HG03354 (cell line): ENCODE data around the gene CELF5.

Experiments
- ATAC-seq: cut with Tn5 transposase; IDR thresholded peaks from one replicate; pipeline ENCODE4 v1.9.1; 2021; ENCODE audit warnings: mild to moderate bottlenecking; ENCODE audit not compliant: unreplicated experiment, poor library complexity, severe bottlenecking

The CELF5 gene

GRCh38 chr19:3268326-3268725 lies 43.9 kb downstream of the CELF5 start:
- ATAC-seq, result no peak

DNA sequence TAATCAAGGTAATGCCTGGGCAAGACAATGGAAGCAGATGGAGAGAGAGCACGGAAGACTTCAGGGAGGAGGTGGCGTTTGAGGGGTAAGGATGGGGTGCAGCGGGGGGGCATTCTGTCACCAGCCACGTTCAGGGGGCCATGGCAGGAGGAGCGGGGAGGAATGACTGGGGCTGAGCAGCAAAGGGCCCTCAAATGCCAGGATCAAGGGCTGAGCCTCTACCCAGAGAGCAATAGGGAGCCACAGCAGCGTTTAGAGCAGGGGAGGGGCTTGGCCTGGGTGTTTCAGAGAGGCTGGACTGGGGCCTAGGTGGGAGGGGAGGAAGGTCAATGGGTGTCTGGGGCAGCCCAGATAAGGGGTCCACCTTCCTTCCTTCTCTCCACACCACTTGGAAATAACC lies 44.3 kb downstream of the CELF5 start:
- no peak for ATAC-seq

DNA sequence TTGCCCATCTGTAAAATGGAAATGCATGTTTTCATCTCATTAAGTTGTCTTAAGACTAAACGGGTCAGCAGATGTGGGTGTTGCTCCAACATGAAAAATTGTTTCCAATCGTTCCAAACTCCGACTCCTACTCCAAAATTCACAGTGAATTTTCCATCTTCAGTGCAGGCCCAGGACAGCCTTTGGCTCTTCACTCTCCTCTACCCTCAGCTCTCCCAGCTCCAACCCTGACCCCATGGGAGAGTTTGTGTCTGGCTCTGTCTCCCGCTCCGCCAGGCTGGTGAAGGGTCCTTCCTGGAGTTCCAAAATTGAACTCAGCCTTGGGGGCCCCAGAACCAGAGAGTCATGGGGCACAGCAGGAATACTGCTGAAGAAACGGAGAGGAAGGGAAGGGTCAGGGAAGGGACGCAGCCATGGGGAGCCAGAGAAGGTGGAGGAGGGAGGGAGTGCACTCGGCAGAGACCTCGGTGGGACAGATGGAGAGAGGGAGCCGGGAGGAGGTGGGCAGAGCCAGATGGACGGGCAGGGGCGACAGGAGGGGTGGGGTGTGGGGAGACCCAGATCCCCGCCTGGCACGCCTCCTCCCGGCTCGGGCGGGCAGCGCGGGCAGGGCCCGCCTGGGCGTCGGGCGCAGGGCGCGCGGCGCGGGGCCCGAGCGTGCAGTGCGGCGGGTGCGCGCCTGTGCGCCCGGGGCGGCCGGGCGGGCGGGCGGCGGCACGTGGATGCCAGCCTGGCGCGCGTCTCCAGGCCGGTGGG lies 45.6 kb downstream of the CELF5 start:
- no peak for ATAC-seq

- ATAC-seq, result no peak
Observed at GRCh38 chr19:3270902-3271301, 46.4 kb downstream of the CELF5 start.

- no peak for ATAC-seq
Observed at GRCh38 chr19:3272401-3272931, 48.0 kb downstream of the CELF5 start.

DNA sequence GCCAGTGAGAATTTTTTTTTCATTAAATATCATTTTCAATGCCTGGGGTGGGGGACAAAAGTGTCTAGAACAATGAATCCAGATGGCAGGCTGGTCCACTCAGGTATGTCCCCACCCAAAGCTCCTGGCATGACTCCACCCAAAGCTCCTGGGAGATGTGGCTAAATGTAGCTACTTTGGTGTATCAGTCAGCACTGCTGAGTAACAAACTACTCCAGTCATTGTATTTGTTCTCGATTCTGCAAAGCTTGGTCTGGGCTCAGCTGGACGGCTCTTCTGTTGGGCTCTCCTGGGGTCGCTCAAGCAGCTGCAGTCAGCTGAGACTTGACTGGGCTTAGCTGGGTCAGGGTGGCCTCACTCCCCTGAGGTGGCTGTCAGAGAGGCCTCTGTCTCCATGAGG lies 48.5 kb downstream of the CELF5 start:
- ATAC-seq, result no peak

DNA sequence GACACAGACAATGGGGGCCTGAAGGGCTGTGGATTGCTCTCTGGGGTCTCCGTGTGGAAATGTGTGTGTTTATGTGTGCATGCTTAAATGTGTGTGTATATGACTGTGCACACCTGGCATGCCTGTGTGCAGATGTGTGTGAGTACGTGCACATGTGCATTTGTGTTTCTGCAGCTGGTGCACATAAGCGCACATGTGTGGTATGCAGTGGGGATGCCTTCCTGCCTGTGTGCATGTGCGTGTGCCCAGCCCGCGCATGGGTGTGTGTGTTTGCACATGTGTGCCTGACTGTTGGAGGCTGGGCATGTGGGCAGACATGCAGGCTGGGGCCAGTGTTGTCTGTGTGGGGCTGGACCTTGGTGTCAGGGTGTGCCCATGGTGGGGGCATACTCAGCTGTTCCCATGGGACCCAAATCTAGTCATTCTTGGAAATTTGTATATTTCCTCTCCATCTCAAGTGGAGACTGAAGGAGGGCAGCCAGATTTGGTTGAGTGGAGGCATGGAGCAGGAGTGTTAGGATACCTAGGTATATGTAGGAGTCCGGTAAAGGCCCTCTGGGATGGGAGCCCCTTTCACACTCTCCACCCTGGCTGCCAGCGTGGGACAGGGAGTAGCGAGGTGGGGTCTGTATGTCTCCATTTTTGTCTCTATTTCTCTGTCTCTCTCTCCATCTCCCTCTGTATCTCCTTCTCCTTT lies 49.9 kb downstream of the CELF5 start:
- ATAC-seq, result no peak

GRCh38 chr19:3274942-3275582 lies 50.6 kb downstream of the CELF5 start:
- no peak for ATAC-seq

- ATAC-seq, result no peak
Observed at GRCh38 chr19:3275583-3276340, 51.3 kb downstream of the CELF5 start.

DNA sequence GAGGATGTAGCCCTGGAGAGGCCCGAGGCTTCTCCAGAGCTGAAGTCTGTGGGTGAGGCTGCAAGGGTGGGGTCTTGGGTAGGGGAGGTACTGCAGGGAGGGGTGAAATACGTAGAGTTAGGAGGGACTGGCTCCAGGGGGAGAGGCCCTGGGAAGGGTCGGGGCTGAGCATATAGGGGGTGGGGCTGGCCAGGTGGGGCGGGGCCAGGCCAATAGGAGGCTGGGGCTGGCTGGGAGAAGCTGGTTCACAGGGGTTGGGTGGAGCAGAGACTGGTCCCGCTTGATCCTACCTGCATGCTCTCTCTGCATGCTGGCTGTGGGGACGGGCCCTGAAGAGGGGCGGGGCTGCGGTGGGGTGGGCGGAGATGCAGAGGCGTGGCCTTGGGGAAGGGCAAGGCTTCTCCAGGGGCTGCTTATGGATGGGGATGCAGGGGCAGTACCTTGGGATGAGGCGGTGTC lies 51.9 kb downstream of the CELF5 start:
- no peak for ATAC-seq

DNA sequence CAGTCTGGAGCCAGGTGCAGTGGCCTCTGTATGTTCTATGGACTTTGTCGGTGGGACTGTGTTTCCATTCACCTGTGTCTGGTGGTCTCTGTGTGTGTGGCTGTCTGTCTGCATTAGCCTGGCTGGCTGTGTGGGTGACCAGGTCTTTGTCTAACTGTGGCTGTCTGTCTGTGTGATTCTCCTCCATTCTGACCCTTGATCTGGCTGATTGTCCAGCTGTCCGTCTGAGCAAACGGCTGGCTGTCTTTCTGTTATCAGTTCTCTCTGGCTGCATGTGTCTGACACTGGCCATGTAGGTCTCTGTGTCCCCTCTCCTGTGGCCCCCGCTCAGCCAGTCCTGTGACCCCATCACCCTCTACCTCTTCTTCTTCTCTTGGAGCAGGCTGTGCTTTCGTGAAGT lies 53.2 kb downstream of the CELF5 start:
- no peak for ATAC-seq

DNA sequence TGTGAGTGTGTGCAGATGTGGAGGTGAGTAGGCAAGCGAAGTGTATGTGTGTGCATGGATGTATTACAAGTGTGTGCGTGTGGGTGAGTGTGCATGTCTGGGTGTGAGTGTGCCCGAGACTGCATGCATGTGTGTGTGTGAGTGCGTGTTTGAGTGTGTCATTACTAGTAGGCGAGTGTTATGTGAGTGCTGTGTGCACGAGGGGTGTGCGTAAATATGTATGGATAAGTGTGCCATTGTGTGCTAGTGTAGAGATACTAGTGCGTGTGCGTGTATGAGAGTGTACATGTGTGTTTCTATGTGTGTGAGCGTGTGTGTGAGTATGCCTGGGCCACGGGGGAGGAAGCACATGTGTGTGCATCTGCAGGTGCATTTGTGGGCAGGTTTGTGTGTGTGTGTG lies 53.8 kb downstream of the CELF5 start:
- no peak for ATAC-seq

DNA sequence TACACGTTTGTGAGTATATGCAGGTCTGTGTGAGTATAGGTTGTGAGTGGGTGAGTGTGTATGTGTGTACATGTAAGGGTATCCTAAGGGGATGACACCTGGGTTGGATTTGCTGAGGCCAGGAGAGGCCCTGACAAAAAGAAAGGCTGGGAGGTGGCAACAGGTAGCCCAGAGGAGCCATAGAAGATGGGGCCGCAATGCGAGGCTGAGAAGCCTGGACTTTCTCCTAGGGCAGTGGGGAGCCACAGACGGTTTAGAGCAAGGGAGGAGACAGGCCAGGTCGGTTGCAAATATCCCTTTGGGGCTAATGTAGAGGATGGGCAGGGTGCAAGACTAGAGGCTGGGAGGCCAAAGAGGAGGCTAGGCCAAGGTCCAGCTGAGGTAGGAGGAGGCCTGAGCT lies 54.3 kb downstream of the CELF5 start:
- no peak for ATAC-seq

- ATAC-seq, result no peak
Observed at GRCh38 chr19:3279306-3279705, 54.8 kb downstream of the CELF5 start.

GRCh38 chr19:3281026-3281425 lies 56.6 kb downstream of the CELF5 start:
- no peak for ATAC-seq

- ATAC-seq, result no peak
Observed at GRCh38 chr19:3282155-3282554, 57.7 kb downstream of the CELF5 start.

DNA sequence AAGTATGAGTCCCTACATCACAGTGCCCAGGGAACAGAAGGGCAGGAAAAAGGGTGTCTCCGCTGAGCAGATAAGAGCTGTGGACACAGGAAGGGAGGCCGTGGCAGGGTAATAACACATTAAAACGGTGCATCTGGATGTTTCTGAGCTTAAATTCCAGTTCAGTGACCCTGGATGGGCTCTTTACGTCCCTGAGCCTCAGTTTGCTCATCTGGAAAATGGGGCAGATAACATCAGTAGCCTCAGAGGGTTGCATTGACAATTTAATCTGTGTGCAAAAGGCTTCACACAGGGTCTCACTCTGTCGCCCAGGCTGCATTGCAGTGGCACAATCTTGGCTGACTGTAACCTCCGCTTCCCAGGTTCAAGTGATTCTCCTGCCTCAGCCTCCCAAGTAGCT lies 58.1 kb downstream of the CELF5 start:
- ATAC-seq, result no peak

DNA sequence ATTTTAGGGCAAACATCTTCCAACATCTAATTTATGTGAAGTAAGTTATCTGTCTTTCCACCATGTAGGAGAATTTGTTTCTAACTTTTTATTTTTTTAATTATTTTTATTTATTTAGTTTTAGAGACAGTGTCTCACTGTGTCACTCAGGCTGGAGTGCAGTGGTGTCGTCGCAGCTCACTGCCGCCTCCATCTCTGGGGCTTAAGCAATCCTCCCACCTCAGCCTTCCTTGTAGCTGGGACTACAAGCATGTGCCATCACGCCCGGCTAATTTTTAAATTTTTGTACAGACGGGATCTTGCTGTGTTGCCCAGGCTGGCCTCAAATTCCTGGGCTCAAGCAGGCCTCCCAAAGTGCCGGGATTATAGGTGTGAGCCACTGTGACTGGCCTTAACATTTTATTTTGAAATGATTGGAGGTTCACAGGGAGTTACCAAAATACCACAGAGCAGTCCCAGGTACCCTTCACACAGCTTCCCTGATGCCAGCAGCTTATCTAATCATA lies 58.8 kb downstream of the CELF5 start:
- ATAC-seq, result no peak

DNA sequence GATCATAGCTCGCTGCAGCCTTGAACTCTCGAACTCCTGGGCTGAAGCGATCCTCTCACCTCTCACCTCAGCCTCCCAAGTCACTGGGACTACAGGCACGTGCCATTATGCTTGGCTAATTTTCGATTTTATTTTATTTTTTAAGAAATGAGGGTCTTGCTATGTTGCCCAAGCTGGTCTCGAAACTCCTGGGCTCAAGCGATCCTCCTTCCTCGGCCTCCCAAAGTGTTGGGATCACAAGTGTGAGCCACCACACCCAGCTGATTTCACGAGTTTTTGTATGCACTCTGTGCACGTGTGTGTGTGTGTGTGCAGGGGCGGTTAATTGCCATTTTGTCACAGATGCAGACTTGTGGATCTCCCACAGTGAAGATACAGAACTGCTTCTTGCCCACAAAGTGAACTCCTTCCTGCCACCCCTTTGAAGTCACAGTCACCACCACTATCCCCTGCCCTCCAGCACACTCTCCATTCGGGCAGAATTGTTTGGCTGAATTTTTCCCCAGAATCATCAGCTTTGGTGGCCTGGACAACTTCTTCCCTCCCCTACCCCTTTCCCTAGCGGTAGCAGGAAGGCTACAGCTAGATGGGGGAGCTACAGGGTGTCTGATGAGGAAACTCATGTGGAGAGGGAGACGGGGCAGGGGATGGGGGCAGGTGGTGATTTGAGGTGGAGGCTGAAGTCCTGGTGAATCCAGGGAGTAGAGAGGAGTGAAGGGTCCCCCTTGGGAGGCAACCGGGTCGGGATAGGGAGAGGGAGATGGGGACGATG lies 59.6 kb downstream of the CELF5 start:
- ATAC-seq, result no peak
